HG02610 (cell line): ENCODE results near the gene THRB.

ENCODE experiments used
- ATAC-seq: cut with Tn5 transposase; IDR thresholded peaks from one replicate; pipeline ENCODE4 v1.9.1; 2021; ENCODE audit warnings: mild to moderate bottlenecking, moderate library complexity; ENCODE audit not compliant: unreplicated experiment

THRB gene

GRCh38 chr3:24160424-24161095 lies 334.1 kb downstream of the THRB start:
- no peak for ATAC-seq

DNA sequence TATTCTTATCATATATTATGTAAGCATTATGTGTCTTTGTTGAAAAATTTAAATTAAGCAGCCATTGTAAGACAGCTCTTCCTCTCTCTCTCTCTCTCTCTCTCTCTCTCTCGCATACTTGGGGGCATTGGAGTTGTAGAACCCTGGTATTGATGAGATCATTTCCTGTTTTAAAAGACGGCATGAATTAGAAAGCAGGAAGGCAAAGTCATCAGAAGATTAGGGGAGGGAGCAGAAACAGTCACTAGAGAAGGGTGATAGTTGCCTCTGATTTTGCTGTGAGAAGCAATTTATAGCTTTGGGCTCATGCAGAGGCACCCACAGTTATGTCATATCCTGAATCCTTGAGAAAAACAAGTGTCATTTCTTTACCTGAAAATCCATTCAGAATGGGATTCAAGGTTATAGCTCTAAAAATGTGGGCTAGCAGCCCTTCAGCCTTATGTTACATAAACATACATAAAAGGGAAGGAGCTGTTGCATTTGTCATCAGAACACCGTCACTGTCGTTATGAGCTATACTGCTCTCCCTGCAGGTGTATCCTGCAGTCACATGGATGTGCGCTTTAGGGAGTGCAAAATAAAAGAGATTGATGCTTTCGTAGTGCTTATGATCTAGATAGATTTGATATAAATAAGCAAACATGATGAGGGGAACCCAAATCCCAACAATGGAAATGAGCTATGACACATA lies 335.7 kb downstream of the THRB start:
- ATAC-seq: no peak

GRCh38 chr3:24157106-24157505 lies 337.5 kb downstream of the THRB start:
- ATAC-seq: no peak

- ATAC-seq: no peak
Measured at GRCh38 chr3:24156466-24156865, 338.2 kb downstream of the THRB start.

GRCh38 chr3:24155276-24155675 lies 339.4 kb downstream of the THRB start:
- ATAC-seq: no peak

DNA sequence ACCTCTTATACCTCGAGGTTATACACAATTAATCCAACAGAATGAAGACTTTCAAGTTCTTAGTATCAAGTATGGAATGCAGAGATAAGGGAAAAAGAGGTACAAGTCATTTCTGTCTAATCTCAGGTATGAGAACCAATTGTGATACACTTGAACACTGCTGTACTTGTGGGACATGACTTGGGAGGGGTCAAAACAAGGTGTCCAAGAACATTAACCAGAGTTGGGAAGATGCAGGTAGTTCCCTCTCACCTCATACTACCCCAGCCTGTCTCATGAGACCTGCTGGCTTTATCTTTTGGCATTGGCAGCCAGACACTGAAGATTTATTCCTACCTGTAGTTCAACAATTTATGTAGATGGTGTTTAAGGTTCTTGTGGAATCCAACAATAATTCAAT lies 339.9 kb downstream of the THRB start:
- no peak for ATAC-seq

DNA sequence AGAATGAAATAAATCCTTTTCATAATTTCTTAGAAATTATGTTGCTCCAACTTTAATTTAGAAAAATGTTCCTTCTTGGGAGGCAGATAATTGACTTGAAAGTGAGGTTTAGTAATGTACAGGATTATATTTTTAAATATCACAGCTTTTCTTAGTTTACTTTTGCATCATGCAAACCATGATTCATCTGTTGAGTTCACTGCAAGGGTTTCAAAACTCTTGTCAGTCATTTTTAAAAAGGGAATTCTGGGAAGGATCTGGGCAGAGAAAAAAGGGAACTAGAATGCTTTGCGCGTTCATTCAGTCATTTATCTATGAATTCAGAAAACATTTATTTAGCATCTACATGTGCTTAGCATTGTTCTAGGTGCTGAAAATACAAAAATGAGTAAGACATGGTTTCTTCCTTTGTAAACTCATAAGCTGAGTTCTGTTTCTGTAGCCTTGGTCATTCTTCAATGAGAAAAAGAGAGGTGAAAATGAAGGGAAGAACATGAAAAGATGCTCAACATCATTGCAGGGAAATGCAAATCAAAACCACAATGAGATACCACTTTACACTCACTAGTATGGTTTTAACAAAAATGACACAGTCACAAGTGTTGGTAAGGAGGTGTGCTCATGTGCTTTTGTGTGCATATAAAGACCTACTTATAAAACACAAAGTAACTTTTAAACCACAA lies 340.5 kb downstream of the THRB start:
- peak; percentile 93 for ATAC-seq

DNA sequence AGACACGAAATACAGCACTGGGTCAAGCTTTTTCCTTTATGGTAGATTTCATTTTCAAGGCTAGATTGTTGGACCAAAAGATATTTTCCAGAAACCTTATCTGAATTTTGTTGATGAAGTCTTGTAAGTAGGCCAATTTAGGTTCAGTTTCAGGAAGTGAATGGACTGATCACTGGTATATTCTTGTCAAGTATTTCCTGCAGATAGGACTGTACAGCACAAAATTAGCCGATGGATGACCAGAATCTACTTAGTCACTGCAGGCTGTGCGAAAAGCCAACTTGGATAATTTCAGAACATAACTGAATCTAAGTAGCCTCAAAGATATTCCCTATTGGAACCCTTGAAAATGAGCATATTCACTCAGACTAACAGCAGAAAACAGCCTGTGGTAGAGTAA lies 343.1 kb downstream of the THRB start:
- no peak for ATAC-seq

DNA sequence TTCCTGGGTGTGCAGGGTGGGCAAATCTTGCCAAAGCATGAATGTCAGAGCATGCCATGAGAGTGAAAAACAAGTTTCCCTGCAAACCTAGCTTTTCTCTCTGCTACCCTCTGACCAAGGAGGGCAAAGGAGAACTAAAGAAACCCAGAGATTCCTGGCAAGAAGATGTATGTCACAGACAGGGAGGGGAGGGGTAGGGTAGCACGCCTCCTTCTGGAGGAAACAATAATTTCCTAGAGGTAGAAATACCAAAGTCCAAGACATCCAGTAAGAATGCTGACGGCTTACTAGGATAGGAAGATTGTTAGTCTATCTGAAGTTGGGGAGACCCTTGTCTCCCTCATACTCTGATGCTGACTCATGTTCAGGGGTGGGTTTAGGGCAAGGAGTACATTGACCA lies 345.6 kb downstream of the THRB start:
- ATAC-seq: no peak

DNA sequence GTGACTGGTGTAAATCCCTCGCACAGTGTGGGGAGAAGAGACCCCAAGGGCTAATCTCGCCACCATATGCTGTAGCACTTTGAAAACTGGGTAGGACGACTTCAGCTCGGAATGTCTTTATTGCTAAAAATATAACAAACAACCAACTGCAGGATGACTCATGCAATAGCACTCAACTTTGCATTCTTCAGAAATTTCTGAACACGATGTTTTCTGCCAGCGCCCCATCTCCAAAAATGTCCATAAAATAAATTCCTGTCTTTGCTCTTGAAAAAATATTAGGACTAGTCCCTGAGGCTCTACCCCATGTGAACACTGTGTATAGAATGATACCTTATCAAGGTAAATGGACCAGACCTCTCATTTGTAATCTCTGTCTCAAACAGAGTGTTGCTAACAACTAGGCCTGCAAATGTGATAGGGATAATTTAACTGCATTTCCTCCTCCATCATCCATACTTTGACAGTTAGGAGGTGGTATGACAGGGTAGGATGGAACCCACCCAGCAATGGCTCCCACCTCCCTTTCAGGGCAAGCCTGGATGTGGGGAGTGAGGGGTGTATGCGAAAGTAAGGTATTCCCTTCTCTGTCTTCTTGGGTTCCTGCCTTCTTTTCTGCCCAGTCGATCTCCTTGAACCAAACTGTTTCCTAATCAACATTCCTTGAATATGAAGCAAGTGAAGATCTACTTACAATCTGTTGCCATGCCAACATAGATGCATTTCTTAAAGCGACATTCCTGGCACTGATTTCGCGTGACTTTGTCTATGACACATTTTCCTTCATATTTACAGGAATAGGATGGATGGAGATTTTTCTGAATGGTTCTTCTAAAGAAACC lies 348.4 kb downstream of the THRB start:
- ATAC-seq: no peak

DNA sequence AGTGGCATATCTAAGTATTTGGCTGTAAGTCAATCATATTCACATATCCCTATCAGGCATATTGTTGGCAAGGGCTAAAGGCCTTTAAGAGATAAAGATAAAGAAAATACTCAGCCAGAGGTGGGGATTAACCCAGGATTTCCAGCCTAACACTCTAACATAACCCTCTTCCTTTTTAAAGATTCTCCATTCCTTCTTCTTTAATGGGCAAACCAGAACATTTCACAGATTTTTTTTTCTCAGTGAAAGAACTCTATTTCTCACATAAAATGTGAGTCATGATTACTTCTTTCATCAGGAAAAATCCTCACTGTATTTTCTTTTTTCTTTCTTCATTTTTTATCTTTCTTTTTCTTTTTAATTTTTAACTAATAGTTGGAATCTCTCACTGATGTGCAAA lies 349.2 kb downstream of the THRB start:
- ATAC-seq: no peak

GRCh38 chr3:24142127-24142526 lies 352.5 kb downstream of the THRB start:
- ATAC-seq: no peak

DNA sequence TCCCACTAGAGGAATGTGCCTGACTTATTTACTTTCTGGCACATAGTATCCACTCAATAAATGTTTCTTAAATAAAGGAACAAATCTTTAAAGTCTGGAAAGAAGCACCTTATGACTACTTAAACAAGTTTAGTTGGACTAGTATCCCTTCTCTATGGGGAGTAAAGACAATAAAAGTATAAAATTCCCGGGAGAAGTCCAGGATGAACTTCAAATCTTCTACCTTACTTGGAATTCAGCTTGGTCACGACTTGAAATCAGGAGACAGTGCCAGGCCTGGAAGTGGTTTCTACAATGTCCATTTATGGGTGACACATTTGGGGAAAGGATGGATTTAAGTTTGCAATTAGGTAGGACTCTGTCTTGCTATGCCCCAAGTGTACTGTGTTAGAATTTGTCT lies 353.1 kb downstream of the THRB start:
- no peak for ATAC-seq

- ATAC-seq: no peak
Measured at GRCh38 chr3:24139463-24140412, 354.9 kb downstream of the THRB start.

DNA sequence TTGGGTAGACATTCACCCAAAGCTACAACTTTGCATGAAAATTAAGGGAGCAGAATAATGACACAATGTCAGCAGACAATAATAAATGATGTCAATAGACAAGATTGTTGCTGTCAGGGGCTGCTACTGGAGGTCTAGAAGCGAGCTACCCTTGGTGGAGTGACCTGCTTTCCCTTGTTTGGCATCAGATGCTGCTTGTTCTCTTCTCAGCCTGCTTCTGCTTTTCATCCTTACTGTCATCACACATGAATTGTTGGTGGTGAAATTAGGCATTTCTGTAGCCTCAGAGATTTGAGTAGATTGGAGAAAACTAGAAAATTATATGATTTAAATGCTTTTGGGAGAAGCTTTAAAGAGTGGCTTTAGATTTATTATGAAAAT lies 355.8 kb downstream of the THRB start:
- ATAC-seq: no peak

- no peak for ATAC-seq
Measured at GRCh38 chr3:24137958-24138875, 356.4 kb downstream of the THRB start.

DNA sequence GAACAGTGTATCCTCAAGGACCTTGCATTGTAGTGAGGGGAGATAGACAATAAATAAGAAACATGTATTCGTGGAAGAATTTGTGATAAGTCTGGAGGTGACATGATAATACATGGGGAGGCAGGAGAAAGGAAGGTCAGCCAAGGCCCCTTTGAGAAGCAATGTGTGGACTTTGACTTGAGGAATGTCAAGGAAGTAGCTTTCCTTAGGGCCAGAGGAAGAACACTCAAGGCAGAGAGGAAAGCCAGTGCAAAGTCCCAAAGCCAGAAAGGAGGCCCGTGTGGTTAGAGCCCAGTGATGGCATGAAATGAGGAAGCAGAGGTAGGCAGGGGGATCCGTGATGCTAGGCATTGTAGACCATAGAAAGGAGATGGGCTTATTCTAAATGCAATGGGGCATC lies 357.3 kb downstream of the THRB start:
- ATAC-seq: no peak

GRCh38 chr3:24136624-24137310 lies 357.9 kb downstream of the THRB start:
- no peak for ATAC-seq

DNA sequence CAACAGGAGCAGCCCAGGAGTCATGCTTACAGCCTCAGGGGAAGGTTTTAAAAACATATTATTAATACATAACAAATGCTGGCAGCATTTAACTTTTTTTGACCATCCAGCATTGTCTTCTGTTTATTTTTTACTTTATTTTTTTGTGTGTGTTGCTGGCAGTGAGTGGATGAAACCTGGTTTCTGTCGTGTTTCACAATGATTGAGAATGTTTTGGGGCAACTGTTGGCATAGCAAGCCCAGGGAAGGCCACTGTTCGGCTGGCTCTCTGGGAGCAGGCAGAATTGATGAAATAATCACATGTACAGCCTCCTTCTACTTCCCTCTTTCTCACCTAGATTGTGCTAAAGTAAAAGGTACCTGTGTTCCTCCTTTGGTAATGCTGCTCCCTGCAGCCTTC lies 359.4 kb downstream of the THRB start:
- no peak for ATAC-seq
